HUES64 (cell line): ENCODE measurements around the gene DOCK2.
"Not testable (repeated sequence)": the region's sequence is repeated elsewhere in the genome, so short reads cannot be mapped to it uniquely, and the experiment has no call there.

ENCODE experiments used
- H3K27ac ChIP-seq: 2 replicates; pipeline ENCODE4 v1.7.0; 2013; ENCODE audit warnings: low read depth, low read length, inconsistent platforms
- H3K27me3 ChIP-seq: 2 replicates; pipeline ENCODE4 v1.6.1; 2013; ENCODE audit warnings: mild to moderate bottlenecking, low read length; ENCODE audit not compliant: insufficient read depth
- H3K36me3 ChIP-seq: 2 replicates; pipeline ENCODE4 v1.6.1; 2013; ENCODE audit warnings: mild to moderate bottlenecking, low read length; ENCODE audit not compliant: insufficient read depth
- H3K4me1 ChIP-seq: 2 replicates; pipeline ENCODE4 v1.6.1; 2013; ENCODE audit warnings: mild to moderate bottlenecking, low read length, moderate library complexity; ENCODE audit not compliant: insufficient read depth
- H3K4me3 ChIP-seq: 2 replicates; pipeline ENCODE4 v1.5.1; 2013; ENCODE audit warnings: mild to moderate bottlenecking, low read length, moderate library complexity
- H3K9ac ChIP-seq: 2 replicates; pipeline ENCODE4 v1.6.1; 2013; ENCODE audit warnings: mild to moderate bottlenecking, low read depth, low read length
- H3K9me3 ChIP-seq: 2 replicates; pipeline ENCODE4 v1.6.1; 2013; ENCODE audit warnings: low read depth, low read length; ENCODE audit not compliant: insufficient read depth
- WGBS: fragments of 150-250, 120-280 bp; methylation state at CpG from one replicate; pipeline ENCODE4 v1.1.7; 2013; ENCODE audit warnings: missing lambda C conversion rate; 5-methylcytosine and 5-hydroxymethylcytosine counted together

DOCK2 gene

DNA sequence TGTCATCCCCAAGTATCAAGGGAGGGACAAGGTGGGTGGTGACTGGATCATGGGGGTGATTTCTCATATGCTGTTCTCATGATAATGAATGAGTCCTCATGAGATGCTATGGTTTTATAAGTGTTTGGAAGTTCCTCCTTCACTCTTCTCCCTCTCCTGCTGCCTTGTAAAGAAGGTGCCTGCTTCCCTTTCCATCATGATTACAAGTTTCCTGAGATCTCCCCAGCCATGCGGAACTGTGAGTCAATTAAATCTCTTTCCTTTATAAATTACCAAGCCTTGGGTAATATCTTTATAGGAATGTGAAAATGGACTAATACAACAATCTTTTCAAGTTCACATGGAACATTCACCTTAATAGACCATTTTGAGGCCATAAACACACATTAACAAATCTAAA is 21.5 kb upstream of the DOCK2 start:
- 100% methylated on average over 1 of the region's 1 CpG for WGBS
- H3K36me3 ChIP-seq: no peaks in the 10 kb centered on the region
- peaks cover 10% of the 10 kb centered on the region; the same call in 1 of the 2 replicates for H3K9me3 ChIP-seq

DNA sequence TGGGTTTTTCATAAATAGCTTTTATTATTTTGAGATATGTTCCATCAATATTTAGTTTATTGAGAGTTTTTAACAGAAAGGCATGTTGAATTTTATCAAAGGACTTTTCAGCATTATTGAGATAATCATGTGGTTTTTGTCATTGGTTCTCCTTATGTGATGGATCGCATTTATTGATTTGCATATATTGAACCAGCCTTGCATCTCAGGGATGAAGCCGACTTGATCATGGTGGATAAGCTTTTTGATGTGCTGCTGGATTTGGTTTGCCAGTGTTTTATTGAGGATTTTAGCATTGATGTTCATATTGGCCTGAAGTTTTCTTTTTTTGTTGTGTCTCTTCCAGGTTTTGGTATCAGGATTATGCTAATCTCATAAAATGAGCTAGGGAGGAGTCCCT is 12.8 kb upstream of the DOCK2 start:
- WGBS: 94% methylated on average over 2 of the region's 2 CpGs
- not testable (repeated sequence) for H3K27ac ChIP-seq, H3K4me1 ChIP-seq, H3K9me3 ChIP-seq, H3K36me3 ChIP-seq, H3K4me3 ChIP-seq, H3K9ac ChIP-seq, H3K27me3 ChIP-seq

More for the DNA sequence above, 21.5 kb upstream of the DOCK2 start:
- Histone ChIP-seq H3K4me3 (no peak overlapping the region), H3K27ac (no peak overlapping the region), H3K27me3 (no peaks in the 10 kb centered on the region), H3K4me1 (no peaks in the 10 kb centered on the region), H3K9ac (no peak overlapping the region)

DNA sequence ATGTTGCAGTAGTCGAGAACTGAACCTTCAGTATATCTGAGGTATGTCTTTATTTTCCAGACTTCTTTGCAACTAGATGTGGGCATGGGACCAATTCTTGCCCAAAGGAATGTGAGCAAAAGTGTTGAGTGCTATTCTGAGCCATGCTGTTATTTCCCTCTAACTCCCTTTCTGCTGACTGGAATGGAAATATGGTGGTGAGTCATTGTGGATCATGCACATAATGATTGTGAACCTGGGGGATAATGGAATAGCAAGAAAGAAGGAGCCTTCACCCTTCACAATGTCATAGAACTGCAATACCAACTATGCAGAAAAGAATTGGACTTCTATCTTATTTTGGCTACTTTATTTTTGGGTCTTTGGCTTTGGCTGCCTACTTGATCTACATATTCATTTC is 10.3 kb upstream of the DOCK2 start:
- Histone ChIP-seq H3K9ac (no peak overlapping the region), H3K27me3 (no peaks in the 10 kb centered on the region), H3K9me3 (no peaks in the 10 kb centered on the region), H3K36me3 (no peaks in the 10 kb centered on the region), H3K4me3 (no peak overlapping the region), H3K4me1 (no peaks in the 10 kb centered on the region), H3K27ac (no peak overlapping the region)
- 85% methylated on average over 1 of the region's 1 CpG for WGBS

DNA sequence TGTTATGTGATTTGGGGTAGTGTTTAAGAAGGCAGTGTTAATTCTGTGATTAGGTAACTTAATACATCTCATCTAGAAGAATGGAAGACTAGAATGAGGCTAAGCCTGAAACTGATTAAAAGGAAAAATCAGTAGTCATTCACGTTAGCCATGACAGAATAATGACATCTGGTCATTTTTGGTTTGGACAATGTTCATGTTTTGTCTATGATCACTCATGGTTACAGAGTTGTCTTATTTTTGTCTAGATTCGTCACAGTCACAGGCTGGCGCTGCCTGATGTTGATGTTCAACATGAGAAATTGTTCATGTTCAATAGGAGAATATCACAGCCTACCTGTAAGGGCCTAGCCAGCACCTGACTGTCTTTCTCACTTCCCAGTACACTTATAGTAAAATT is 9.5 kb upstream of the DOCK2 start:
- 95% methylated on average over 3 of the region's 3 CpGs for WGBS
- Histone ChIP-seq H3K27me3 (no peaks in the 10 kb centered on the region), H3K9me3 (no peaks in the 10 kb centered on the region), H3K9ac (no peak overlapping the region), H3K4me1 (no peaks in the 10 kb centered on the region), H3K36me3 (no peaks in the 10 kb centered on the region), H3K27ac (no peak overlapping the region), H3K4me3 (no peak overlapping the region)

DNA sequence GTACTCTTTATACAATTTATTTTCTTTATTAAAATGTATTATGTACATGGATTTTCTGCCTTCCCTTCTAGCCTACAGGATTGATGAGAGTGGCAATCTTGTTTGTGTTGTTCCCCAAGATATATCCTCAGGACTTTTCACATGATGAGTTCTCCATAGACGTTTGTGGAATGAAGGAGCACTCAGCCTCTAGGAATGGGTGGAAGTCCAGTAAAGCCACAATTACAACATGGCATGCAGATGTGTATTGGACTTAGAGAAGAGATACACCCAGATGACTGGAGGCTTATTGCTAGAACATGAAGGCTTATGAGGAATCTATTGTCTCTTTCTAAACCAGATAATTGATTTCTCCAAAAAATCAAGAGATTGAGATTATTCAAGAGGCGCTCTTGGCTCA is 8.2 kb upstream of the DOCK2 start:
- no peak overlapping the region for H3K4me3 ChIP-seq
- H3K4me1 ChIP-seq: no peaks in the 10 kb centered on the region
- no peaks in the 10 kb centered on the region for H3K27me3 ChIP-seq
- H3K27ac ChIP-seq: no peak overlapping the region
- no peaks in the 10 kb centered on the region for H3K9me3 ChIP-seq
- H3K36me3 ChIP-seq: no peaks in the 10 kb centered on the region
- no peak overlapping the region for H3K9ac ChIP-seq
- WGBS: 100% methylated on average over 1 of the region's 2 CpGs

DNA sequence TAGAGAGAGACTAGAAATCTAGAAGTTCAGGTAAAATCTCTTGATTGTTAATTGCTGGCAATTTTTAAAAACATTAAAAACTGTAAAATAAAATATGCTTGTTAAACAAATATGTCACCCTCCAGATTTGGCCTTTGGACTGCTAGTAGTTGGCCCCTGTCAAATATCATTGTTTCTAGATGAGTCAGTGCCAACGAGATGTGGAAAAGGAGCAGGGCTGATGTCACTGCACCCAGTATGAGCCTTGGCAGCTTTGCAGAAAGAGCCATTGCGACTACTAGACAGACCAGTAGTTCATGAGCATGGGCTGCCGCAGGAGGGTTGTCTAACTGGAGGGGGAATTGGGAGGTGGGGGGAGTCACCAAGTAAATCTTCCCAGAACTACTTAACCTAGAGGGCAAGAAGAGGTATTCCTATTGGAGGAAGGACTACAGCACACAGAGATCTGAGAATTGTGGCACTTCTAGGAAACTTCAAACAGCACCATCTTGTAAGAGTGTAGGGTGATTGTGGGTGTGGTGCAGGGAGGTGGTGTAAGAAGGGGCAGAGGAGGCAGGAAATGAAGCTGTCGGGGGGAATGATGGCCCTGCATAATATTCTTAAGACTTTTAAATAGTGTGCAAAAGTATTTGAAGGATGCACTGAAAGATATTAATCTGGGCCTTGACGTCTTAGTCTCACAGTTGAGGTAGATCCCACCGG is 7.1 kb upstream of the DOCK2 start:
- no peak overlapping the region for H3K4me3 ChIP-seq
- WGBS: 85% methylated on average over 6 of the region's 6 CpGs
- no peak overlapping the region for H3K9ac ChIP-seq
- no peaks in the 10 kb centered on the region for H3K4me1 ChIP-seq
- H3K27ac ChIP-seq: no peak overlapping the region
- H3K9me3 ChIP-seq: peaks cover 6% of the 10 kb centered on the region; the same call in 1 of the 2 replicates
- no peaks in the 10 kb centered on the region for H3K27me3 ChIP-seq
- H3K36me3 ChIP-seq: no peaks in the 10 kb centered on the region

DNA sequence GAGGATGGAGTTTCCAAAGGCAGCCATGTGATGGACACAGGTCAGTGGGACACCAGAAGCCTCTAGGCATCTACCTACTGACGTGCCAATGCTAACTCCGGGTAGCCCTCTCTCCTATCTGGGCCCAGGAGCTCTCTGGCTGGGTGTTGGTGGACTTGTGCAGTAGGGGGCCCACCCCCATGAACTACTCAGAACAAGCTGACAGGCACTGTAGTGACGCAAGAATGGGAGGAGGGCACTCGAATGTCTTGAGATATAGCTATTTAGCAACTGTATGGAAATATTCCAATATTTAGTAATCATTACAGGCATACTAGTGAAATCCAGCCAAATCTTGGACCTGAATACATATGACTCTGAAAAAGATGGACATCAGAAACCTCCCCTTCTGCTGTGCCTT is 5.7 kb upstream of the DOCK2 start:
- H3K9me3 ChIP-seq: peaks cover 7% of the 10 kb centered on the region; the same call in 1 of the 2 replicates
- H3K9ac ChIP-seq: no peak overlapping the region
- H3K36me3 ChIP-seq: no peaks in the 10 kb centered on the region
- no peaks in the 10 kb centered on the region for H3K4me1 ChIP-seq
- H3K27ac ChIP-seq: no peak overlapping the region
- H3K27me3 ChIP-seq: peaks cover 5% of the 10 kb centered on the region
- no peak overlapping the region for H3K4me3 ChIP-seq
- WGBS: 100% methylated on average over 3 of the region's 4 CpGs

DNA sequence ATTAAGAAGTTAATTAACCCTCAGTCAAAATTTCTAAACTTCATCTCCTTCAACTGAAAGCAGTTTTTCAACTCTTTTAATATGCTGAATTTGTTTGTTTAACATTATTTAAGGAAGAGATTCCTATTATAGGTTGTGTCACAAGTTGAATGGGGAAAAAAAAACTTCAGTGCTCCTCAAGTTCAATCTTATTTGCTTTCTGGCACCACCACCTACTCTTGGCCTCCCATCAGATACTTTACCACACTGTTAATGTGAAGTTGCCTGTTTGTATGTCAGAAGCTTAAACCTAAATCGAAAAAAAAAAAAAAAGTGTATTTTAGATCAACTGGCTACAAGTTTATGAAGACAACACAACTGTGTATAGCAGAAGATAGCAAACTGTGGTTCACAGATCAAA is 4.1 kb upstream of the DOCK2 start:
- H3K9me3 ChIP-seq: peaks cover 7% of the 10 kb centered on the region; the same call in 1 of the 2 replicates
- no peaks in the 10 kb centered on the region for H3K4me1 ChIP-seq
- no peaks in the 10 kb centered on the region for H3K36me3 ChIP-seq

DNA sequence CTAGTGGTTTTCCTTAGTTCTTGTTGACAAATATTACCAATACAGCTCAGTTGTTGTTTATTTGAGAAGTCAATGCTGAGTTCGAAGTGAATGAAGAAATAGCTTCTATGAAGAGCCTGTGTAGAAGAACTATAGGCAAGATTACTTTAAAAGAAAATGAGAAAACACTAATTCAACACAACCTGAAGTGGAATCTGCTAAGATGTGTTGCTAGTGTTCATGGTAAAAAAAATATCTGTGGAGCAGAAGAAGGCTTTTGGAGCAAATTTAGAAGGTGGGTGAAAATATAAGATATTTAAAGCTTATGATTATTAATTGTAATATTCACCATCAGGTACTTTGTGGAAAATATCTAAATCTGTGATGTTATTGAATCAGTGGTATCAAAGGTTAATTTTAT is 2.5 kb upstream of the DOCK2 start:
- 71% methylated on average over 1 of the region's 1 CpG for WGBS

More for the DNA sequence above, 4.1 kb upstream of the DOCK2 start:
- Histone ChIP-seq H3K4me3 (no peak overlapping the region), H3K9ac (no peak overlapping the region), H3K27ac (no peak overlapping the region), H3K27me3 (peaks cover 21% of the 10 kb centered on the region)
- WGBS: 100% methylated on average over 1 of the region's 1 CpG

DNA sequence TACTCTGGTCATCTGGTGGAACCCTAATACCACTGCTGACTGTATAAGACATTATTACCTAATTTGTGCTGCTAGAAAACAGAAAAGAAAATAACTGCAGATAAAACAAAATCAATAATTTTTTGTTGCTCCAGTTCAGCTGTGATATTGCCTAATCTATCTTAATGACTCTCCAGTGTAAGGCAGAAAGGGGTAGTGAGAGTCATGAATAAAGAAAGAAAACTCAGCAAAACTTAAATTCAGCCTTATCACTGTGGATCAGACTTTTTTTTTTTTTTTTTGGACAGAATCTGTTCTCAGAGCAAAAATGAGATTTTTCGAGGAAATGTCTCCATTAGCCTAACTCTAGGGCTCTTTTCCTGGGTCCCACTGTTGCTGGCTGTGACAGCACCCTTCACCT is 1.1 kb upstream of the DOCK2 start:
- 92% methylated on average over 1 of the region's 1 CpG for WGBS
- H3K27me3 ChIP-seq: peaks cover 22% of the 10 kb centered on the region
- H3K4me1 ChIP-seq: no peaks in the 10 kb centered on the region
- no peak overlapping the region for H3K9ac ChIP-seq
- H3K4me3 ChIP-seq: no peak overlapping the region
- no peak overlapping the region for H3K27ac ChIP-seq
- H3K9me3 ChIP-seq: peaks cover 13% of the 10 kb centered on the region
- no peaks in the 10 kb centered on the region for H3K36me3 ChIP-seq

More for the DNA sequence above, 2.5 kb upstream of the DOCK2 start:
- H3K9ac ChIP-seq: no peak overlapping the region
- H3K27ac ChIP-seq: no peak overlapping the region
- no peak overlapping the region for H3K4me3 ChIP-seq
- H3K4me1 ChIP-seq: no peaks in the 10 kb centered on the region
- peaks cover 22% of the 10 kb centered on the region for H3K27me3 ChIP-seq
- no peaks in the 10 kb centered on the region for H3K36me3 ChIP-seq
- peaks cover 10% of the 10 kb centered on the region for H3K9me3 ChIP-seq

DNA sequence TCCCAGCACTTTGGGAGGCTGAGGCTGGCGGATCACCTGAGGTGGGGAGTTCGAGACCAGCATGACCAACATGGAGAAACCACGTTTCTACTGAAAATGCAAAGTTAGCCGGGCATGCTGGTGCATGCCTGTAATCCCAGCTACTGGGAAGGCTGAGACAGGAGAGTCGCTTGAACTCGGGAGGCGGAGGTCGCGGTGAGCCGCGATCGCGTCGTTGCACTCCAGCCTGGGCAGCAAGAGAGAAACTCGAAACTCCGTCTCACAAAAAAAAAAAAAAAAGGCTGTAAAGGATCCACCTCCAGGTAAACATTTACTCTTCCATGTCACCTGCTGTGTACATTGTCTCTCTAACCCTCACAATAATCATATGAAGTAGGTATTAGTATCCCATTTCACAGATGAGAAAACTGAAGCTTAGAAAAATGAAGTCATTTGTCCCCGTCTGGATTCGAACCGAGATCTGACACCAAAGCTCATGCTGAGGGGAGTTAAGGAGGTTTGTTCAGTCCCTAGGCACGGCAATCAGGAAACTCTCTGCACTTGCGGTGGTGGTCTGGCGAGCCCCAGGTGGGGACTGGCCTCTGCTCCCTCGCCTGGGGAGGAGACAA is 494 bp upstream of the DOCK2 start:
- peaks cover 13% of the 10 kb centered on the region for H3K9me3 ChIP-seq
- peak overlapping the region; percentile 54 for H3K4me3 ChIP-seq
- WGBS: 60% methylated on average over 23 of the region's 23 CpGs
- no peak overlapping the region for H3K9ac ChIP-seq
- peaks cover 22% of the 10 kb centered on the region for H3K27me3 ChIP-seq
- H3K4me1 ChIP-seq: no peaks in the 10 kb centered on the region
- H3K27ac ChIP-seq: no peak overlapping the region
- no peaks in the 10 kb centered on the region for H3K36me3 ChIP-seq
